HG02981 (cell line): ENCODE results near the gene GJB4.
"Not testable (repeated sequence)": the region's sequence is repeated elsewhere in the genome, so short reads cannot be mapped to it uniquely, and the experiment has no call there.

ENCODE experiments used
- ATAC-seq: cut with Tn5 transposase; IDR thresholded peaks from one replicate; pipeline ENCODE4 v1.9.1; 2021; ENCODE audit warnings: mild to moderate bottlenecking, moderate library complexity; ENCODE audit not compliant: unreplicated experiment

Gene GJB4

GRCh38 chr1:34746785-34747637 lies 12.5 kb upstream of the GJB4 start:
- no peak for ATAC-seq

- no peak for ATAC-seq
Measured at GRCh38 chr1:34747638-34747941, 11.9 kb upstream of the GJB4 start.

GRCh38 chr1:34749992-34750391 lies 9.5 kb upstream of the GJB4 start:
- ATAC-seq: no peak

- ATAC-seq: no peak
Measured at GRCh38 chr1:34750610-34751009, 8.9 kb upstream of the GJB4 start.

- no peak for ATAC-seq
Measured at GRCh38 chr1:34753163-34753562, 6.4 kb upstream of the GJB4 start.

- ATAC-seq: no peak
Measured at GRCh38 chr1:34754964-34755637, 4.4 kb upstream of the GJB4 start, which contains the start of gene GJB5. TSS of gene GJB5 (plus strand) at chr1:34755047. CDS start at chr1:34757331, 2,284 bp downstream.

GRCh38 chr1:34755961-34756360 lies 3.6 kb upstream of the GJB4 start:
- ATAC-seq: no peak

GRCh38 chr1:34757386-34757785 lies 2.2 kb upstream of the GJB4 start:
- ATAC-seq: no peak

- ATAC-seq: no peak
Measured at GRCh38 chr1:34758751-34759150, 789 bp upstream of the GJB4 start.

- ATAC-seq: no peak
Measured at GRCh38 chr1:34761176-34761761, 1.7 kb downstream of the GJB4 start.

- no peak for ATAC-seq
Measured at GRCh38 chr1:34761776-34762307, 2.3 kb downstream of the GJB4 start.

GRCh38 chr1:34762474-34763141 lies 3.1 kb downstream of the GJB4 start:
- no peak for ATAC-seq

- no peak for ATAC-seq
Measured at GRCh38 chr1:34763142-34763781, 3.7 kb downstream of the GJB4 start.

- no peak for ATAC-seq
Measured at GRCh38 chr1:34768856-34769255, 9.3 kb downstream of the GJB4 start.

- ATAC-seq: no peak
Measured at GRCh38 chr1:34770891-34771504, 11.5 kb downstream of the GJB4 start.

- ATAC-seq: no peak
Measured at GRCh38 chr1:34771573-34772371, 12.2 kb downstream of the GJB4 start.

- not testable (repeated sequence) for ATAC-seq
Measured at GRCh38 chr1:34773114-34773513, 13.6 kb downstream of the GJB4 start.

GRCh38 chr1:34774957-34775356 lies 15.4 kb downstream of the GJB4 start:
- ATAC-seq: no peak

- no peak for ATAC-seq
Measured at GRCh38 chr1:34776911-34777310, 17.4 kb downstream of the GJB4 start.
